Astrocyte (in vitro differentiated cells and primary cell): ENCODE data around the gene USP25.

Source experiments
- EZH2 ChIP-seq: IDR thresholded peaks from 2 replicates; pipeline ENCODE4 v1.6.1; 2012; ENCODE audit warnings: mild to moderate bottlenecking, low read length, inconsistent platforms; ENCODE audit not compliant: insufficient read depth
- TF ChIP-seq, protein P1 (sequence below): IDR thresholded peaks from 2 replicates; pipeline ENCODE4 v1.5.1; 2011; ENCODE audit warnings: low read depth, mild to moderate bottlenecking, inconsistent platforms, low read length, moderate library complexity; ENCODE audit not compliant: insufficient read depth

DNA sequence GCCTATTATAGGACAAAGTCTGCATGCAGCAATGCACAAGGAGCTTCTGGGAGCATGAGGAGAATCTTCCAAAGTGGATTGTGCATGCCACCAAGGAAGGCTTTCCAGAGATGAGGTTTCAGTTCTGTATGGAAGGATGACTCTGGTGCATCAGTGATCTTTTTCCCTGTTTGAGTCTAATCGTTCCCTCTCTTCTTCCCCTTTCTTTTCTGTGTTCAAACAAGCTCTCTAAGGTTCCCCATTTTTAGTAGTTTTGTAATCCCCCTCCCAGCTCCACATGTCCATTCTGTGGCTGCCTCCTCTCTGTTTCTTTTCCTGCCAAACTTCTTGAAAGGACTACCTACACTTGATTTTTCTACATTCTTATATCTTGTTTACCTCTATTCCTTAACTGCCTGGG lies 43.3 kb upstream of the USP25 start:
- no peak for TF ChIP-seq EZH2
- TF ChIP-seq, protein P1, sequence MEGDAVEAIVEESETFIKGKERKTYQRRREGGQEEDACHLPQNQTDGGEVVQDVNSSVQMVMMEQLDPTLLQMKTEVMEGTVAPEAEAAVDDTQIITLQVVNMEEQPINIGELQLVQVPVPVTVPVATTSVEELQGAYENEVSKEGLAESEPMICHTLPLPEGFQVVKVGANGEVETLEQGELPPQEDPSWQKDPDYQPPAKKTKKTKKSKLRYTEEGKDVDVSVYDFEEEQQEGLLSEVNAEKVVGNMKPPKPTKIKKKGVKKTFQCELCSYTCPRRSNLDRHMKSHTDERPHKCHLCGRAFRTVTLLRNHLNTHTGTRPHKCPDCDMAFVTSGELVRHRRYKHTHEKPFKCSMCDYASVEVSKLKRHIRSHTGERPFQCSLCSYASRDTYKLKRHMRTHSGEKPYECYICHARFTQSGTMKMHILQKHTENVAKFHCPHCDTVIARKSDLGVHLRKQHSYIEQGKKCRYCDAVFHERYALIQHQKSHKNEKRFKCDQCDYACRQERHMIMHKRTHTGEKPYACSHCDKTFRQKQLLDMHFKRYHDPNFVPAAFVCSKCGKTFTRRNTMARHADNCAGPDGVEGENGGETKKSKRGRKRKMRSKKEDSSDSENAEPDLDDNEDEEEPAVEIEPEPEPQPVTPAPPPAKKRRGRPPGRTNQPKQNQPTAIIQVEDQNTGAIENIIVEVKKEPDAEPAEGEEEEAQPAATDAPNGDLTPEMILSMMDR, result no peak
